A673 (cell line): ENCODE data around the gene RAB8B.

ENCODE experiments used
- CTCF ChIP-seq: fragments of 300-800, 200-600 bp; sonication (generic); conservative IDR thresholded peaks from 2 replicates; pipeline ENCODE4 v1.5.1; 2017; ENCODE audit warnings: low read depth, mild to moderate bottlenecking, antibody characterized with exemption, low read length, moderate library complexity, mixed read lengths
- EZH2 ChIP-seq: fragments of 200-600 bp; sonication (generic); IDR thresholded peaks from 2 replicates; pipeline ENCODE4 v1.6.1; 2017; ENCODE audit warnings: borderline replicate concordance, low read depth, mild to moderate bottlenecking, mixed read lengths, antibody characterized with exemption, low read length; ENCODE audit not compliant: poor library complexity, severe bottlenecking

- no peak for TF ChIP-seq CTCF
- TF ChIP-seq EZH2 = no peak
Observed at GRCh38 chr15:63308947-63309346, 119.5 kb downstream of the RAB8B start.
